Ectodermal cell (in vitro differentiated cells): ENCODE results near the gene RGL1.

Experiments used
- H3K27ac ChIP-seq: 2 replicates; pipeline ENCODE4 v1.7.0; 2013; ENCODE audit warnings: mild to moderate bottlenecking, low read depth, low read length; ENCODE audit not compliant: insufficient read depth, poor library complexity, severe bottlenecking
- H3K27me3 ChIP-seq: 2 replicates; pipeline ENCODE4 v1.7.0; 2013; ENCODE audit warnings: mild to moderate bottlenecking, low read length; ENCODE audit not compliant: insufficient read depth, control insufficient read depth, poor library complexity, severe bottlenecking
- H3K36me3 ChIP-seq: one replicate; pipeline ENCODE4 v1.7.0; 2013; ENCODE audit warnings: low read length; ENCODE audit not compliant: control insufficient read depth, insufficient read depth
- H3K4me1 ChIP-seq: one replicate; pipeline ENCODE4 v1.7.0; 2013; ENCODE audit warnings: low read length; ENCODE audit not compliant: control insufficient read depth, insufficient read depth
- H3K4me3 ChIP-seq: 2 replicates; pipeline ENCODE4 v1.7.0; 2013; ENCODE audit warnings: low read depth, low read length, control low read depth; ENCODE audit not compliant: insufficient read depth
- H3K9me3 ChIP-seq: 2 replicates; pipeline ENCODE4 v1.7.0; 2013; ENCODE audit warnings: mild to moderate bottlenecking, low read length, moderate library complexity; ENCODE audit not compliant: control insufficient read depth
- WGBS, 2 experiments: methylation state at CpG; one replicate each; pipeline ENCODE4 v1.1.7; 2013; ENCODE audit warnings: missing lambda C conversion rate in 2 of 2; 5-methylcytosine and 5-hydroxymethylcytosine counted together

The RGL1 gene

DNA sequence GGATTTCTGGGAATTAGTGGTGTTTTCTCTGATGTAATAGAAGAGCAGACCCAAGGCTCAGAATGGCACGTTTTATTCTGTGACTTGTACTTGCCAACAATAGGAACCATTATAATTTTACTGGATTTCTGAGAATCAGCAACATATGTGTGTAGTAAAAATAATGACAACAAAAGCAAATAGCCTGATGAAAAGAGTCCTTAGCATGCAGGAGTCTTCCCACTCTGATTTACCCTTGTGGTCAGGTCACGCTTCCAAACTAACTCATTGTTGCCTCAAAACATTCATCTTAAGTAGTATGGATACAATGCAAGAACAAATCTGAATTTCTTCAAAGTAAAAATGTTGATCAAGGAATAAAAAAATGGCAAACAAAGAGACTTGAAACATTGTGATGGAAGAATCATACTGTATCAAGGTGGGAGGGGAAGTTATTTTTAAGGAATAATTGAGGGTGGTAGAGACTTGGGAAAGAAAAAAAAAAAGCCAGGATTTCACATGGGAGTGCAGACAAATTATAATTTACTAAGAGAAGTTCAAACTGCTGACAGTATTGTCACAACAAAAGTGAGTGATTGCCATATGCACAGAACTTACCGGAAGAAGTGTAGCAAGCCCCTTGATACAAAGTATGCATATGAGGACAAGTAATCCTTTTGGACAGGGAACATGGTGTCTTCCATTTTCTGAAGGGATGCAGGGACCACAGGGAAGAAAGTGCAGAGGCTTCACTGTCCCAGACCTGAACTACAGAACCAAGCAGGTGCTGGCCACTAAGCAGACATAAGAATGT lies 31.2 kb upstream of the RGL1 start:
- Histone ChIP-seq H3K4me3 (no peak overlapping the region), H3K9me3 (no peaks in the 10 kb centered on the region), H3K4me1 (no peaks in the 10 kb centered on the region), H3K27me3 (no peaks in the 10 kb centered on the region), H3K36me3 (no peaks in the 10 kb centered on the region), H3K27ac (no peak overlapping the region)
- WGBS, 2 experiments: 92 to 98% methylated on average over 3 of the region's 3 CpGs

DNA sequence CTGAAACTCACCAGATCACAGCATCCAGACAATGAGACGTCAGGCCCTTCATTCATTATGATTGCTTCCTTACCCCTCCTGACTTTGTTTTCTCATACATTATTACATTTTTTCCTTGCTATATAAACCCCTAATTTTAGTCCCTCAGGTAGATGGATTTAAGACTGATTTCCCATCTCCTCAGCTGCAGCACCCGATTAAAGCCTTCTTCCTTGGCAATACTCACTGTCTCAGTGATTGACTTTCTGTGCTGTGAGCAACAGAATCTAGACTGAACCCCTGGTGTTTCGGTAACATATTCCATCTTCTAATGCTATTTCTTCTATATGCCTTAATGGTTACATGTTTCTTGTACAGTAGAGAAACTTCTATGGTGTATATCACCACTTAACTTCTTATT lies 30.0 kb upstream of the RGL1 start:
- H3K27ac ChIP-seq: no peak overlapping the region
- H3K4me1 ChIP-seq: no peaks in the 10 kb centered on the region
- H3K4me3 ChIP-seq: no peak overlapping the region
- H3K9me3 ChIP-seq: no peaks in the 10 kb centered on the region
- 98 to 99% methylated on average over 3 of the region's 3 CpGs for WGBS, 2 experiments
- no peaks in the 10 kb centered on the region for H3K36me3 ChIP-seq
- no peaks in the 10 kb centered on the region for H3K27me3 ChIP-seq

DNA sequence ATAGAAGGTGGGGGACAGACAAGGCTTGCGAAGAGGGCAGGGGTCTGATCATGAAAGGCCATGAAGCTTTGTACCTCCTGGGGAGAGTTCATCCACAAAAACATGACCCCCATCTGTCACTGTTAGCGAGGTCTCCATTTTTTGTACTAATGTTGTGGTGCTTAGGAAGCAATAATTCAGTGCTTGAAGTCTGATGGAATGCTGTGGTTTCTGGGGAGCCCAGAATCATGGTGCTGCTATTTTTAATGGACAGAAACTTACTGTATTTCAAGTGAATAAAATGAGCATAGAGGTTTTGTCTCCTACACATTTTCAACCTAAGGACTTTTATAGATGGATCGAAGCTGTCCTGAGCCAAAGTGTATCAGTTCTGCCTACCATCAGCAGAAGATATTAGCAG lies 28.2 kb upstream of the RGL1 start:
- Histone ChIP-seq H3K4me1 (no peaks in the 10 kb centered on the region), H3K36me3 (no peaks in the 10 kb centered on the region), H3K27me3 (no peaks in the 10 kb centered on the region), H3K27ac (no peak overlapping the region), H3K4me3 (no peak overlapping the region), H3K9me3 (no peaks in the 10 kb centered on the region)
- WGBS, 2 experiments: 95 to 97% methylated on average over 3 of the region's 3 CpGs

DNA sequence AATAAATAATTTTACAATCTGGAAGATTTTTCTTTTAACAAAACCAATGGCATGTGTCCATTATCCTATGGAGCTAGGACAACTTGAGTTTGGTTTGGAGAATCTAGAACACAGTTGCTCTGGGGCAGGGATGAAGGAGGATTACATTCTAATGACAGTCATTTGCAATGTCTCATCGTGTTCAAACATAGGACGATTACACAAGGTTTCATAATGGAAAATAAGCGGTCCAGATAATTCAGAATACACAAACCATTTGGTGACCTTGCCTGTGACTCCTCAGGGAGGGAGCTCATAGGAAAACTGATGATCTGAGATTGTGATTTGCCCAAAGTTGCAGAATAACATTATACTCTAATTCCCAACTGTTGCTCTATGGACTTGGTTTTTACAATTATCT lies 27.6 kb upstream of the RGL1 start:
- H3K4me3 ChIP-seq: no peak overlapping the region
- WGBS, 2 experiments: 95 to 97% methylated on average over 3 of the region's 3 CpGs
- no peak overlapping the region for H3K27ac ChIP-seq
- no peaks in the 10 kb centered on the region for H3K4me1 ChIP-seq
- no peaks in the 10 kb centered on the region for H3K27me3 ChIP-seq
- no peaks in the 10 kb centered on the region for H3K36me3 ChIP-seq
- H3K9me3 ChIP-seq: no peaks in the 10 kb centered on the region

- Histone ChIP-seq H3K4me3 (no peak overlapping the region), H3K36me3 (no peaks in the 10 kb centered on the region), H3K9me3 (no peaks in the 10 kb centered on the region), H3K27me3 (no peaks in the 10 kb centered on the region), H3K27ac (no peak overlapping the region), H3K4me1 (no peaks in the 10 kb centered on the region)
- WGBS, 2 experiments: 92% methylated on average over 3 of the region's 3 CpGs
These were observed 26.9 kb upstream of the RGL1 start for GRCh38 chr1:183778045-183778444.

DNA sequence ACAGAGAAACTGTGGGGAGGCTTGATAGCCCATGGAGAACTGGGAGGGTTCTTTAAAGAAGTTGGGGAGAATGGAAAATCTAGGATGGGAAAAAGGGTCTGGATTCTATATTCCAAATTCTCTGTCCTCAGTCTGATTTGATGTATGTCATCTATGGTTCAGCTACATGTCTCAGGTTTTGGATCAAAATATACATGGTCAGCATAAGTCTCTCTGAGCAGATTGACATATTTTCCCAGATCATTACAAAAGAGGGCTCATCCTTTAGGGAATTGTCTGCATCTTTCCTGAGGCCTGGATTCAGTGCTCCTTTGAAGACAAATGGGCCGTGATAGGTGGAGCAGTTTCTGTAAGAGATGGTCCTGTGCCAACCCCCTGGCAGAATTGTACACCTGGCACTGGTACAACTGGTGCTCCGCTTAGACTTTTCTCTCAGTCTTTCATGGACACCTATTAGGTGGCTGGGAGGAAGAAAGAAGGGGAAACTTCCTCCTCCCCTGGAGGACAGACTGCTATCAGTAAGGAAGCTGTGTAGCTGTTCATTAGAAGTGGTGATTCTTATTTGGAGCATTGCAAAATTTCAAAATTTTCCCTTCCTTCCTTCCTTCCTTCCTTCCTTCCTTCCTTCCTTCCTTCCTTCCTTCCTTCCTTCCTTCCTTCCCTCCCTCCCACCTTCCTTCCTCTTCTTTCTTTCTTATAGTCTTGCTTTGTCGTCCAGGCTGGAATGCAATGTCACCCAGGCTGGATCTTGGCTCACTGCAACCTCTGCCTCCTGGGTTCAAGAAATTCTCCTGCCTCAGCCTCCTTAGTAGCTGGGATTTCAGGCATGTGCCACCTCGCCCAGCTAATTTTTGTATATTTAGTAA lies 26.1 kb upstream of the RGL1 start:
- Histone ChIP-seq H3K27me3 (no peaks in the 10 kb centered on the region), H3K4me1 (no peaks in the 10 kb centered on the region), H3K9me3 (no peaks in the 10 kb centered on the region), H3K4me3 (no peak overlapping the region), H3K27ac (no peak overlapping the region), H3K36me3 (no peaks in the 10 kb centered on the region)
- 91 to 93% methylated on average over 3 to 4 of the region's 4 CpGs for WGBS, 2 experiments

GRCh38 chr1:183780159-183780558 lies 24.8 kb upstream of the RGL1 start:
- 89 to 94% methylated on average over 2 of the region's 2 CpGs for WGBS, 2 experiments
- H3K27me3 ChIP-seq: no peaks in the 10 kb centered on the region
- H3K36me3 ChIP-seq: no peaks in the 10 kb centered on the region
- H3K4me1 ChIP-seq: no peaks in the 10 kb centered on the region
- no peak overlapping the region for H3K4me3 ChIP-seq
- H3K27ac ChIP-seq: no peak overlapping the region
- H3K9me3 ChIP-seq: no peaks in the 10 kb centered on the region

GRCh38 chr1:183780757-183781156 lies 24.2 kb upstream of the RGL1 start:
- H3K27me3 ChIP-seq: no peaks in the 10 kb centered on the region
- no peak overlapping the region for H3K27ac ChIP-seq
- H3K4me1 ChIP-seq: no peaks in the 10 kb centered on the region
- H3K4me3 ChIP-seq: no peak overlapping the region
- no peaks in the 10 kb centered on the region for H3K36me3 ChIP-seq
- 82 to 83% methylated on average over 2 of the region's 2 CpGs for WGBS, 2 experiments
- H3K9me3 ChIP-seq: no peaks in the 10 kb centered on the region

DNA sequence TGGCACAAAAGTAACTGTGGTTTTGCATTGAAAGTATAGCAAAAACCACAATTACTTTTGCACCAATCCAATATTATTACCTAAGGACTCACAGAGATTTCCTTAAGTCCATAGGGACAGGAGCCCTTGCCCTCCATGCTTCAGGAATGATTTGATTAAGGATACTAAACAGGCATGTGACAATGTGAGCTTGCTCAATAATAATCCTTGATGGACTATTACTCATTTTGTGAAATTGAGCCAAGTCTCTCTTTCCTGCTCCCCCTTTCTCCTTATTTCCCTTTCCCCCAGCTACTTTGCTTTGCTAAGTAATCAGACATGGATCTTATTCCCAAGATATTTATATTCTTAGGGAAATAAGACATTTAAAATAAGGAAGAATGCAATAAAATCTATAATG lies 21.6 kb upstream of the RGL1 start:
- H3K36me3 ChIP-seq: no peaks in the 10 kb centered on the region
- no peak overlapping the region for H3K27ac ChIP-seq
- no peaks in the 10 kb centered on the region for H3K9me3 ChIP-seq
- peaks cover 13% of the 10 kb centered on the region for H3K4me1 ChIP-seq
- no peaks in the 10 kb centered on the region for H3K27me3 ChIP-seq
- H3K4me3 ChIP-seq: no peak overlapping the region

DNA sequence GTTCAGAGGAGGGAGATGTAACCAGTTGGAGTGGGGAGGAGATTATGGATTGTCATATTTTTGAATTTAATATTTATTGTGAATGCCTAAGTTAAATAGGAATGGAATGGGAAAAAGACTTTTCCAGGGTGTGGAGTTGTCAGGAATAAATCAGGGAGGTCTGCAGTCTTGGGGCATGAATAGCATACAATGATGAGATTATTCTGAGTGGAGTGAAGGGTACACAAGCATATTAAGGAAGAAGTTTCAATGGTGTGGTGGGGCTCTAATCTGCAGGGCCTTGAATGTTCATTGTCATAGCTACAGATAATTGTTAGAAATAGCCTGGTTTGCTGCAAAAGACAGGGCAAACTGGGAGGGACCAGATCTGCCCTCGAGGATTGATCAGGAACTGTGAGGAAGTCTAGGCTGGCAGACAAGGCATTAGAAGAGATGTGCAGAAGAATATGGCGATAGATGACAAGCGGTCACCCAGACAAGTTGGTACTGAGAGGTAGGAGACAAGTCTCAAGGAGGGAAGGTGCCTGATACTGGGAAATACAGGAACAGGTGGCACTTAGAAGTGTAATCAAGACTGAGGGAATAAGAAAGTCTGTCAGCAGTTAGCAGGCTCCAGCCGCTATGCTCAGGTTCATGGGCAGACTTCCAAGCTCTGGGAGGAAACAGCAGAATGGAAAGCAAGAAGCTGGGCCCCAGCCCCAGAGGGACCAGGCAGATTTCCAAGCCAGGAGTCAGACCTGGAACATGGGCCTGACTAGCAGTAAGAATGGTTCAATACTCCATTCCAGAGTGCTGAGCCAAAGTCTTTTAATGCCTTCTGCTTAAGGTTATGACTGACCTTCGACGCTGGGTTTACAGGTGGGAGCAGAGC lies 20.9 kb upstream of the RGL1 start:
- H3K27ac ChIP-seq: no peak overlapping the region
- no peaks in the 10 kb centered on the region for H3K27me3 ChIP-seq
- H3K9me3 ChIP-seq: no peaks in the 10 kb centered on the region
- 95% methylated on average over 6 of the region's 6 CpGs for WGBS, 2 experiments
- no peak overlapping the region for H3K4me3 ChIP-seq
- H3K4me1 ChIP-seq: peaks cover 14% of the 10 kb centered on the region
- no peaks in the 10 kb centered on the region for H3K36me3 ChIP-seq
